Stomach (tissue), 4 donors: ENCODE results near the gene GRM3.

ENCODE experiments used
- EP300 ChIP-seq: sonication (generic); formaldehyde crosslinking; IDR thresholded peaks from one replicate; pipeline ENCODE4 v1.6.1; 2017; ENCODE audit warnings: antibody characterized with exemption
- POLR2A ChIP-seq, 4 donors: fragments of 450-650 bp; IDR thresholded peaks; one replicate each; pipeline ENCODE4 v1.6.1; 2016; ENCODE audit warnings: antibody characterized with exemption in 4 of 4, control low read depth in 2 of 4, mild to moderate bottlenecking in 1 of 4, moderate library complexity in 1 of 4
- POLR2AphosphoS5 ChIP-seq, 3 donors: sonication (generic); formaldehyde crosslinking; IDR thresholded peaks; one replicate each; pipeline ENCODE4 v1.6.1; 2016; ENCODE audit warnings: antibody characterized with exemption in 3 of 3
- TF ChIP-seq, protein P1 (sequence below), 7 experiments: fragments of 450-650 bp in 4 of 7; fragments of 200-600 bp in 3 of 7; sonication (generic) in 3 of 7; IDR thresholded peaks; one replicate each; pipeline ENCODE4 v1.5.1; 2016 to 2019; ENCODE audit warnings: antibody characterized with exemption in 7 of 7, control low read depth in 2 of 7, mild to moderate bottlenecking in 1 of 7

DNA sequence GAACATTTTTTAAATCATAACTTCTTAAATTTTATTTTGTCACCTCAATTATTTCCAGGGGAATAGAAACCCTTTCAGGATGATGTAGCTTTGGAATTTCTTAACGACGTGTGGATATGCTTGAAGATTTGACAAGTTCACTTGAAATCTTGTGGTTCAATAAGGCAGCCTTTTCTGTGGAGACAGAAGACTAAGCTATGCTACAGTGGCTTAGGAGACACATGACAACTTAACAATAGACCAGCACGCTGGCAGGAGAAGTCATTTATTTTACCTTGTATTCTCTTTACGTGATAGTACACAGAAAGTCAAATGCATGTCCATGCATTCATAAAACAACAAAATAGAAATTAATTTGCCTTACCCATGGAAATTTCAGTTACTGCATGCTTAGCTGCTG lies 181.6 kb downstream of the GRM3 start:
- TF ChIP-seq, protein P1, sequence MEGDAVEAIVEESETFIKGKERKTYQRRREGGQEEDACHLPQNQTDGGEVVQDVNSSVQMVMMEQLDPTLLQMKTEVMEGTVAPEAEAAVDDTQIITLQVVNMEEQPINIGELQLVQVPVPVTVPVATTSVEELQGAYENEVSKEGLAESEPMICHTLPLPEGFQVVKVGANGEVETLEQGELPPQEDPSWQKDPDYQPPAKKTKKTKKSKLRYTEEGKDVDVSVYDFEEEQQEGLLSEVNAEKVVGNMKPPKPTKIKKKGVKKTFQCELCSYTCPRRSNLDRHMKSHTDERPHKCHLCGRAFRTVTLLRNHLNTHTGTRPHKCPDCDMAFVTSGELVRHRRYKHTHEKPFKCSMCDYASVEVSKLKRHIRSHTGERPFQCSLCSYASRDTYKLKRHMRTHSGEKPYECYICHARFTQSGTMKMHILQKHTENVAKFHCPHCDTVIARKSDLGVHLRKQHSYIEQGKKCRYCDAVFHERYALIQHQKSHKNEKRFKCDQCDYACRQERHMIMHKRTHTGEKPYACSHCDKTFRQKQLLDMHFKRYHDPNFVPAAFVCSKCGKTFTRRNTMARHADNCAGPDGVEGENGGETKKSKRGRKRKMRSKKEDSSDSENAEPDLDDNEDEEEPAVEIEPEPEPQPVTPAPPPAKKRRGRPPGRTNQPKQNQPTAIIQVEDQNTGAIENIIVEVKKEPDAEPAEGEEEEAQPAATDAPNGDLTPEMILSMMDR (IDR thresholded peaks at IDR 0.05), result no peak
- no peak for TF ChIP-seq POLR2A (IDR thresholded peaks at IDR 0.05)
- no peak for TF ChIP-seq POLR2AphosphoS5 (IDR thresholded peaks at IDR 0.05)
- no peak for TF ChIP-seq EP300
